Keratinocyte (primary cell): ENCODE measurements around the gene KRTAP5-2. TPM values are rescaled to one million over a fixed set of nuclear protein-coding genes. Genes with fewer than 3 reads are reported as not detected.
A peak's percentile ranks its signal among the peaks of the same experiment; 100 is the strongest.

ENCODE experiments used
- DNase-seq: peaks from one replicate; pipeline ENCODE4 v3.0.0-alpha.2; 2011; ENCODE audit warnings: low read depth, missing footprints, low spot score
- FAIRE-seq: peaks from 2 replicates; lab custom pipeline; 2011; peaks lifted over from hg19 to GRCh38; lab: Jason Lieb, UNC
- H2AFZ ChIP-seq: 2 replicates; pipeline ENCODE4 v1.6.0; 2012; ENCODE audit warnings: low read length, control low read depth, inconsistent platforms; ENCODE audit not compliant: control insufficient read depth
- H3K27ac ChIP-seq: 2 replicates; pipeline ENCODE4 v1.5.1; 2011; ENCODE audit warnings: low read length; ENCODE audit not compliant: control insufficient read depth, insufficient read depth
- H3K27me3 ChIP-seq: 3 replicates; pipeline ENCODE4 v1.6.0; 2011; ENCODE audit warnings: low read length; ENCODE audit not compliant: control insufficient read depth, insufficient read depth; ENCODE audit errors: extremely low read depth
- H3K36me3 ChIP-seq, 2 experiments: 2 replicates in 1 of 2; 3 replicates in 1 of 2; pipeline ENCODE4 v1.5.1; 2011; ENCODE audit warnings: low read length in 2 of 2, mild to moderate bottlenecking in 1 of 2; ENCODE audit not compliant: control insufficient read depth in 2 of 2, insufficient read depth in 2 of 2; ENCODE audit errors: extremely low read depth in 1 of 2
- H3K4me1 ChIP-seq: 3 replicates; pipeline ENCODE4 v1.5.1; 2011; ENCODE audit warnings: low read length; ENCODE audit not compliant: control insufficient read depth, insufficient read depth; ENCODE audit errors: extremely low read depth
- H3K4me2 ChIP-seq: 3 replicates; pipeline ENCODE4 v1.6.0; 2011; ENCODE audit warnings: low read depth, low read length; ENCODE audit not compliant: control insufficient read depth, insufficient read depth; ENCODE audit errors: extremely low read depth
- H3K4me3 ChIP-seq, 3 experiments: fragments of 200-600 bp in 1 of 3; sonication (generic) in 1 of 3; 2 replicates in 2 of 3; 3 replicates in 1 of 3; pipeline ENCODE4 v1.5.1; 2011 to 2016; ENCODE audit warnings: low read length in 3 of 3, mild to moderate bottlenecking in 3 of 3, control low read depth in 2 of 3, inconsistent platforms in 1 of 3, low read depth in 1 of 3, mixed read lengths in 1 of 3, mixed run types in 1 of 3, moderate library complexity in 1 of 3; ENCODE audit not compliant: control insufficient read depth in 2 of 3, insufficient read depth in 2 of 3; ENCODE audit errors: extremely low read depth in 1 of 3
- H3K79me2 ChIP-seq: 2 replicates; pipeline ENCODE4 v1.6.0; 2012; ENCODE audit warnings: low read length; ENCODE audit not compliant: control insufficient read depth, insufficient read depth
- H3K9ac ChIP-seq: 3 replicates; pipeline ENCODE4 v1.6.0; 2011; ENCODE audit warnings: low read length; ENCODE audit not compliant: control insufficient read depth, insufficient read depth; ENCODE audit errors: extremely low read depth
- H3K9me1 ChIP-seq: 3 replicates; pipeline ENCODE4 v1.6.0; 2011; ENCODE audit warnings: low read length; ENCODE audit not compliant: control insufficient read depth, insufficient read depth; ENCODE audit errors: extremely low read depth
- H3K9me3 ChIP-seq: 2 replicates; pipeline ENCODE4 v1.5.1; 2012; ENCODE audit warnings: low read depth, low read length; ENCODE audit not compliant: control insufficient read depth
- H4K20me1 ChIP-seq: 3 replicates; pipeline ENCODE4 v1.6.0; 2011; ENCODE audit warnings: low read length; ENCODE audit not compliant: control insufficient read depth, insufficient read depth; ENCODE audit errors: extremely low read depth
- CTCF ChIP-seq, 3 experiments: IDR thresholded peaks in 1 of 3; conservative IDR thresholded peaks in 1 of 3; optimal IDR thresholded peaks in 1 of 3; 2 replicates in 2 of 3; 3 replicates in 1 of 3; pipeline versions ENCODE3 to v1.5.1; 2011; ENCODE audit warnings: low read length in 3 of 3, mild to moderate bottlenecking in 3 of 3, moderate library complexity in 2 of 3, control low read depth in 1 of 3, inconsistent platforms in 1 of 3; ENCODE audit not compliant: insufficient read depth in 2 of 3; ENCODE audit errors: extremely low read depth in 1 of 3
- EZH2 ChIP-seq: IDR thresholded peaks from one replicate; pipeline ENCODE4 v1.6.1; 2012; ENCODE audit warnings: inconsistent platforms, mild to moderate bottlenecking, low read length, moderate library complexity
- dilution Hi-C: fragments of 300-500 bp; cut with MboI; formaldehyde crosslinking; loops from one replicate; pipeline ENCODE4 v1.7.0; 2020; ENCODE audit warnings: low sequenced_read_pairs; ENCODE audit not compliant: extremely low pct_ligation_motif_present
- polyA plus RNA-seq, 5 experiments: library from polyadenylated mRNA; depleted of rRNA in 3 of 5; stranded (reverse) in 3 of 5; stranded (forward) in 1 of 5; unstranded in 1 of 5; fragments of >200 nt; gene quantifications; 1 replicate in 1 of 5; 2 replicates in 3 of 5; 3 replicates in 1 of 5; pipeline versions ENCODE4 v1.2.1 to v1.2.3, GENCODE V29; 2011 to 2012; ENCODE audit warnings: missing spikeins in 2 of 5, low read depth in 1 of 5, low replicate concordance in 1 of 5

KRTAP5-2 gene
- polyA plus RNA-seq, 1 donor (not counting 4 experiments of a cell fraction or from before 2014, with no cell fraction given): not detected

- no peaks in the 10 kb centered on the region for H3K4me1 ChIP-seq
- DNase-seq (no peak), FAIRE-seq (no peak)
- no peak overlapping the region for H3K4me3 ChIP-seq
- no peak overlapping the region for H2AFZ ChIP-seq
- no peaks in the 10 kb centered on the region for H3K9me1 ChIP-seq
- no peak overlapping the region for H3K9ac ChIP-seq
- H3K27ac ChIP-seq: no peak overlapping the region
- H4K20me1 ChIP-seq: peaks cover 4% of the 10 kb centered on the region
- no peak for TF ChIP-seq CTCF (optimal IDR thresholded peaks at IDR 0.05 in 1 of 3, IDR thresholded peaks at IDR 0.05 in 1 of 3, conservative IDR thresholded peaks at IDR 0.05 in 1 of 3; ENCODE audit: extremely low read depth in 1 of 3, insufficient read depth in 2 of 3, low read length in 3 of 3)
- TF ChIP-seq EZH2: no peak
- peaks cover 28% of the 10 kb centered on the region for H3K27me3 ChIP-seq
- no peak overlapping the region for H3K4me2 ChIP-seq
- no peaks in the 10 kb centered on the region for H3K36me3 ChIP-seq
- dilution Hi-C loops: no loop called here
- no peaks in the 10 kb centered on the region for H3K79me2 ChIP-seq
- H3K9me3 ChIP-seq: no peaks in the 10 kb centered on the region
Measured at GRCh38 chr11:1641096-1641495, 43.0 kb upstream of the KRTAP5-2 start.

GRCh38 chr11:1640076-1640946, 42.2 kb upstream of the KRTAP5-2 start:
- Histone ChIP-seq H3K27ac (no peak overlapping the region), H3K36me3 (no peaks in the 10 kb centered on the region), H2AFZ (no peak overlapping the region), H4K20me1 (peaks cover 4% of the 10 kb centered on the region), H3K4me1 (no peaks in the 10 kb centered on the region), H3K79me2 (no peaks in the 10 kb centered on the region), H3K27me3 (peaks cover 28% of the 10 kb centered on the region), H3K9me3 (no peaks in the 10 kb centered on the region), H3K4me2 (no peak overlapping the region), H3K9ac (no peak overlapping the region), H3K9me1 (no peaks in the 10 kb centered on the region), H3K4me3 (no peak overlapping the region)
- dilution Hi-C loops: no loop called here
- FAIRE-seq (no peak), DNase-seq (no peak)
- TF ChIP-seq EZH2: no peak
- TF ChIP-seq CTCF (optimal IDR thresholded peaks at IDR 0.05 in 1 of 3, IDR thresholded peaks at IDR 0.05 in 1 of 3, conservative IDR thresholded peaks at IDR 0.05 in 1 of 3; ENCODE audit: extremely low read depth in 1 of 3, insufficient read depth in 2 of 3, low read length in 3 of 3): peak; percentile 76 to 92 (median 82)
